ENCODE results near the gene PTPRD.

DNA sequence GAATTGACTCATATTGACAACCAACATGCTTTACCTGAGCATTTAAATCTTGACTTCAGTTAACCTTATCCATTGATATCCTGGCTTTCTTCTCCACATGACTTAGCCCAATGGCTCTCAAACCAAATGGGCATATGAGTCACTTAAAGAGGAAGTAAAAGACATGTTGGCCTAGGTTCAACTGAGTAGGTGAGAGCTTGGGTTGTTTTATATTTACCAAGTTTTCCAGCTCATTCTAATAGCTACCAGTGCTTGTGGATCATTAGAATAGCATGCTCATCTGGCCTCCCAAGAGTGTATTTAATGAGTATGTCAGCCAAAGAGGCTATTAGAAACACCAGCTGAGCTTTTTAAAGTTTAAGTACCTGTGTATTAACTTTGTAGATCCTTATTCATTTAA is 1049.0 kb downstream of the PTPRD start:
- TF ChIP-seq CTCF (conservative IDR thresholded peaks at IDR 0.05; ENCODE audit: low read length) (no peak), EZH2phosphoT487 (IDR thresholded peaks at IDR 0.05; ENCODE audit: borderline replicate concordance) (no peak)

Data from Loucy (cell line).